Measurements from ENCODE around the gene MEGF6.

DNA sequence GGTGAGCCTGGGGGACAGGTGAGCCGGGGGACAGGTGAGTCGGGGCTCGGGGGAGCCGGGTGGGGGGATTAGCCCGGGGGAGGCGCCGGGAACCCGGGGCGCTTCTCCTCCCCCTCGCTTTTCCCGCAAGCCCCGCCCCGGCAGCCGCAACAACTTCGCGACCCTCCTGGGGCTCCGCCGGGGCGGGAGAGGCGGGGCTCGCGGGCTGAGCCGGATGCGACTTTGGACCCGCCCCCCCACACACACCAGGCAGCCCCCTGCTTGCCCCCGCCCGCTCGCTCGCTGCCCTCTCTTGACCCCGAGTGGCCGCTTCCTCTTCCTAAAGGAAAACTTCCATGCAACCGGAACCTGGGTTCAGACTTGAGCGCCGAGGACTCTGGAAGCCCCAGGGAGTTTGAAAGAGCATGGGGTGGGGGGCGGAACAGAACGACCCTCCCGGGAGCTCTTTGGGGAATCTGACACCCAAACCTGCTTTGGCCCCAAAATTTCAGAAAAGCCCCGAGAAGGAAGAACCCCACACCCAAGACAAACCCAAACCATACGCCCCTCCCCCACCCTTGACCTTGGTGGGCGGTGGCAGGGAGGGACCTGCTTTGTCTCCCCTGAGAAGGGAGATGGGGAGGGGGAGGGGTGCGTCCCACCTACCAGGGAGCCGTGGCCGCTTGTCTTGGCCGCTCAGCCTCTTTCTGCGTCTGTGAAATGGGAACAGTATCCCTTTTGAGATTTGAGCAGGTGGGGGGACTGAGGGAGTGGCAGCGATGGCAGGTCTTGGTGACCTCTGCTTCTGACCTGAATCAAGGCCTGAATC is 156.3 kb downstream of the MEGF6 start:
- TF ChIP-seq, protein P1, sequence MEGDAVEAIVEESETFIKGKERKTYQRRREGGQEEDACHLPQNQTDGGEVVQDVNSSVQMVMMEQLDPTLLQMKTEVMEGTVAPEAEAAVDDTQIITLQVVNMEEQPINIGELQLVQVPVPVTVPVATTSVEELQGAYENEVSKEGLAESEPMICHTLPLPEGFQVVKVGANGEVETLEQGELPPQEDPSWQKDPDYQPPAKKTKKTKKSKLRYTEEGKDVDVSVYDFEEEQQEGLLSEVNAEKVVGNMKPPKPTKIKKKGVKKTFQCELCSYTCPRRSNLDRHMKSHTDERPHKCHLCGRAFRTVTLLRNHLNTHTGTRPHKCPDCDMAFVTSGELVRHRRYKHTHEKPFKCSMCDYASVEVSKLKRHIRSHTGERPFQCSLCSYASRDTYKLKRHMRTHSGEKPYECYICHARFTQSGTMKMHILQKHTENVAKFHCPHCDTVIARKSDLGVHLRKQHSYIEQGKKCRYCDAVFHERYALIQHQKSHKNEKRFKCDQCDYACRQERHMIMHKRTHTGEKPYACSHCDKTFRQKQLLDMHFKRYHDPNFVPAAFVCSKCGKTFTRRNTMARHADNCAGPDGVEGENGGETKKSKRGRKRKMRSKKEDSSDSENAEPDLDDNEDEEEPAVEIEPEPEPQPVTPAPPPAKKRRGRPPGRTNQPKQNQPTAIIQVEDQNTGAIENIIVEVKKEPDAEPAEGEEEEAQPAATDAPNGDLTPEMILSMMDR (IDR thresholded peaks at IDR 0.05; ENCODE audit: extremely low read depth in 1 of 2, insufficient read depth in 1 of 2, low read depth in 1 of 2, low read length in 2 of 2): no peak
- TF ChIP-seq POLR2A (IDR thresholded peaks at IDR 0.05; ENCODE audit: low read depth, low read length) (no peak), EZH2 (IDR thresholded peaks at IDR 0.05; ENCODE audit: borderline replicate concordance, low read depth, low read length, severe bottlenecking) (no peak), MYC (IDR thresholded peaks at IDR 0.05; ENCODE audit: low read depth, low read length) (no peak), JUN (IDR thresholded peaks at IDR 0.05; ENCODE audit: borderline replicate concordance, insufficient read depth, insufficient read length, low read depth) (no peak), POLR2AphosphoS5 (IDR thresholded peaks at IDR 0.05; ENCODE audit: insufficient read depth, low read depth, low read length) (no peak), GATA2 (IDR thresholded peaks at IDR 0.05; ENCODE audit: insufficient read depth, insufficient read length, low read depth, low read length) (no peak)
- TF ChIP-seq, protein P2, sequence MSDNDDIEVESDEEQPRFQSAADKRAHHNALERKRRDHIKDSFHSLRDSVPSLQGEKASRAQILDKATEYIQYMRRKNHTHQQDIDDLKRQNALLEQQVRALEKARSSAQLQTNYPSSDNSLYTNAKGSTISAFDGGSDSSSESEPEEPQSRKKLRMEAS (IDR thresholded peaks at IDR 0.05; ENCODE audit: insufficient read depth, insufficient read length): no peak

Data from endothelial cell of umbilical vein (primary cell).